SH-SY5Y (cell line): ENCODE results near the gene CREB3.

Experiments
- GATA2 ChIP-seq: IDR thresholded peaks from 2 replicates; pipeline ENCODE4 v1.6.1; 2011; ENCODE audit warnings: mild to moderate bottlenecking, low read depth, low read length
- GATA3 ChIP-seq: IDR thresholded peaks from 2 replicates; pipeline ENCODE4 v1.6.1; 2011; ENCODE audit warnings: low read depth, mild to moderate bottlenecking, low read length, moderate library complexity

DNA sequence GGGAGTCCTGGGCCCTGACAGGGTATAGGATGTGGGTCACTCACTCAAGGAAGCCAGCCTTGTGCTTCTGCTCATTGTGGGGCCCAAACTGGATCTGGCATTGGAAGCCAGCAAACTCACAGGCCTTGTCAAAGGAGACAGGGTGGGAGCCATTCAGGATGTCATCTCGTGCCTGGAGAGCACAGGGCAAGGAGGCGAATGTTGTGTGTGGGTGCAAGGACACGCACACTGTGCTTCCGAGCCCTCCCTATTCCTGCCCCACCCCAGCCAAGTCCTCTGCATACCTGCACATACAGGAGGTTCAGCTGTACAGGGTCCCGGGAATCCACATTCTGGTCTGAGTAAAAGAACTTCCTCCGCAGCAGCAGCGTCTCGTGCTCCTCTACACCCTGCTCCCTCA, 8.6 kb upstream of the CREB3 start:
- no peak for TF ChIP-seq GATA3
- no peak for TF ChIP-seq GATA2
